Measurements from ENCODE around the gene DNAH11.
A peak's percentile ranks its signal among the peaks of the same experiment; 100 is the strongest.
"Not testable (repeated sequence)": the region's sequence is repeated elsewhere in the genome, so short reads cannot be mapped to it uniquely, and the experiment has no call there.

DNAH11 gene

DNA sequence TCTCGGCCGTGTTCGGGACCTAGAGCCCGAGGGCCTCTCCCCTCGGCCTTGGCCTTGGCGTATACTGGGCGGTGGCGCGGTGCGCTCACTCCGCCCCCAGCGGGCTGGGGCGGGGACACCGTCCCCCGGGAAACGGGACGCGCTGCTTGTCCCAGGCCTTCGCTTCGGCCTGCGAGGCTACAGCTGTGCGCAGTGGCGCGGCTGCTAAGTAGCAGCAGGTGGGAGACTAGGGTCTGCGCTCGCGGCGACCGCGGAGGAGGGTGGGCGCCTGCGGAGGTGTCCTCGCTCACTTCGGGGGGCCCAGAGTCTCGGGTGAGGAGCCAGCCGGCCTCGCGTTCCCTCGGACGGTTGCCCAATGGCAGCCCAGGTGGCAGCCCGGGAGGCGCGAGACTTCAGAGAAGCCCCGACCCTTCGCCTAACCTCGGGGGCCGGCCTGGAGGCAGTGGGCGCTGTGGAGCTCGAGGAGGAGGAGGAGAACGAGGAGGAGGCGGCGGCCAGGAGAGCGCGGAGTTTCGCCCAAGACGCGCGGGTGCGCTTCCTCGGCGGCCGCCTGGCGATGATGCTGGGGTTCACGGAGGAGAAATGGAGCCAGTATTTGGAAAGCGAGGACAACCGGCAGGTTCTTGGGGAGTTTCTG is at the start of gene DNAH11:
TSS of gene DNAH11 (plus strand) at position 149 of the 637 bp plus-strand sequence. CDS start at position 356, 207 bp downstream.
- DNase-seq (ENCODE audit: low spot score) = no peak

DNA sequence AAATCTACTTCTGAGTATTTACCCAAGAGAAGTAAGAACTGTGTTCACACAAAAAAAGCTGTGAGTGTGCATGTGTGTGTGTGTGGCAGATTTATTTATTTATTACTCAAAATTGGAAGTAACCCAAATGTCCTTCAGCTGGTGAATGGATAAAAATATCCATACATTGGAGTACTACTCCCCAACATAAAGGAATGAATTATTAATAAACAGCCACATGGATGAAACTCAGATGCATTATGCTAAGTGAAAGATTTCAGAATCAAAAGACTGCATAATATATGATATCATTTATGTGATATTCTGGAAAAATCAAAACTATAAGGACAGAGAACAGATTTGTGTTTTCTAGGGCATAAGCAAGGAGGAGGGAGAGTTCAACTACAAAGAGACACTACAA is 47.1 kb upstream of the DNAH11 start:
- no peak for DNase-seq (ENCODE audit: low spot score)

- no peak for DNase-seq (ENCODE audit: low spot score)
Measured at GRCh38 chr7:21497072-21497471, 45.8 kb upstream of the DNAH11 start.

GRCh38 chr7:21500117-21500832 is 42.6 kb upstream of the DNAH11 start:
- DNase-seq (ENCODE audit: low spot score) = no peak

- DNase-seq (ENCODE audit: low spot score) = no peak
Measured at GRCh38 chr7:21504021-21504420, 38.8 kb upstream of the DNAH11 start.

- peak; percentile 41 for DNase-seq (ENCODE audit: low spot score)
Measured at GRCh38 chr7:21507627-21508343, 35.1 kb upstream of the DNAH11 start.

GRCh38 chr7:21508538-21508937 is 34.3 kb upstream of the DNAH11 start:
- DNase-seq (ENCODE audit: low spot score) = no peak

GRCh38 chr7:21514062-21514461 is 28.8 kb upstream of the DNAH11 start:
- no peak for DNase-seq (ENCODE audit: low spot score)

DNA sequence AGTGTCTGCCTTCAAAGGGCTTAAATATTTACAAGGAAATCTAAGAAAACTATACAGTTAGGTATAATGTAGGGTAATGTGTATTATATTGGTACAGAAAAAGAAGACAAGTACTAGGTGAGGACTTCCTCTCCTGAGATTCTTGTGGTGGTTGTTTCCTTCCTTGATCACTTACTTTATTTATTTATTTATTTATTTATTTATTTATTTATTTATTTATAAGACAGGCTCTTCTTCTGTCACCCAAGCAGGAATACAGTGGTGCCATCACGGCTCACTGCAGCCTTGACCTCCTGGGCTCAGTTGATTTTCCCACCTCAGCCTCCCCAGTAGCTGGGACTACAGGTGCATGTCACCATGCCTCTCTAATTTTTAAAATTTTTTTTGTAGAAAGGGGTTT is 18.2 kb upstream of the DNAH11 start:
- DNase-seq (ENCODE audit: low spot score) = no peak

GRCh38 chr7:21526007-21526406 is 16.8 kb upstream of the DNAH11 start:
- DNase-seq (ENCODE audit: low spot score) = peak; percentile 34

DNA sequence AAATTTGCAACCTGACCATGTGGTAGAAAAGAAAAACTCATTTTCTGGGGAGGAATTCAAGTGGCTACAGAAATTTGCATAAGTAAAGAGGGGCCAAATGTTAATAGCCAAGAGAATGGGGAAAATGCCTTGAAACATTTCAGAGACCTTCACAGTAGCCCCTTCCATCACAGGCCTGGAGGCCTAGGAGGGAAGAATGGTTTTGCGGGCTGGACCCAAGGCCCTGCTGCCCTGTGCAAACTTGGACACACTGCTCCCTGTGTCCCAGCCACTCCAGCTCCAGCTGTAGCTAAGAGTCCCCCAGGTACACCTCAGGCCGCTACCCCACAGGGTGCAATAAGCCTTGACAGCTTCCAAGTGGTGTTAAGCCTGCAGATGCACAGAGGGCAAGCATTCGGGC is 16.4 kb upstream of the DNAH11 start:
- no peak for DNase-seq (ENCODE audit: low spot score)

GRCh38 chr7:21532485-21532884 is 10.4 kb upstream of the DNAH11 start:
- not testable (repeated sequence) for DNase-seq (ENCODE audit: low spot score)

- not testable (repeated sequence) for DNase-seq (ENCODE audit: low spot score)
Measured at GRCh38 chr7:21533646-21534045, 9.2 kb upstream of the DNAH11 start.

DNA sequence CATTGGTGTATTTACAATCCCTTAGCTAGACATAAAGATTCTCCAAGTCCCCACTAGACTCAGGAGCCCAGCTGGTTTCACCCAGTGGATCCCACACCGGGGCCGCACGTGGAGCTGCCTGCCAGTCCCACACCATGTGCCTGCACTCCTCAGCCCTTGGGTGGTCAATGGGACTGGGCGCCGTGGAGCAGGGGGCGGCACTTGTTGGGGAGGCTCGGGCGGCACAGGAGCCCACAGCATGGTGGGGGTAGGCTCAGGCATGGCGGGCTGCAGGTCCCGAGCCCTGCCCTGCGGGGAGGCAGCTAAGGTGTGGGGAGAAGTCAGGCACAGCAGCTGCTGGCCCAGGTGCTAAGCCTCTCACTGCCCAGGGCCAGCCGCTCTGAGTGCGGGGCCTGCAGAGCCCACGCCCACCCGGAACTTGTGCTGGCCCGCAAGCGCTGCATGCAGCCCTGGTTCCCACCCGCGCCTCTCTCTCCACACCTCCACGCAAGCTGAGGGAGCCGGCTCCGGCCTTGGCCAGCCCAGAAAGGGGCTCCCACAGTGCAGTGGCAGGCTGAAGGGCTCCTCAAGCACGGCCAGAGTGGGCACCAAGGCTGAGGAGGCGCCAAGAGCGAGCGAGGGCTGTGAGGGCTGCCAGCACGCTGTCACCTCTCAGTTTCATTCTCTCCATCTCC is 6.3 kb upstream of the DNAH11 start:
- not testable (repeated sequence) for DNase-seq (ENCODE audit: low spot score)

DNA sequence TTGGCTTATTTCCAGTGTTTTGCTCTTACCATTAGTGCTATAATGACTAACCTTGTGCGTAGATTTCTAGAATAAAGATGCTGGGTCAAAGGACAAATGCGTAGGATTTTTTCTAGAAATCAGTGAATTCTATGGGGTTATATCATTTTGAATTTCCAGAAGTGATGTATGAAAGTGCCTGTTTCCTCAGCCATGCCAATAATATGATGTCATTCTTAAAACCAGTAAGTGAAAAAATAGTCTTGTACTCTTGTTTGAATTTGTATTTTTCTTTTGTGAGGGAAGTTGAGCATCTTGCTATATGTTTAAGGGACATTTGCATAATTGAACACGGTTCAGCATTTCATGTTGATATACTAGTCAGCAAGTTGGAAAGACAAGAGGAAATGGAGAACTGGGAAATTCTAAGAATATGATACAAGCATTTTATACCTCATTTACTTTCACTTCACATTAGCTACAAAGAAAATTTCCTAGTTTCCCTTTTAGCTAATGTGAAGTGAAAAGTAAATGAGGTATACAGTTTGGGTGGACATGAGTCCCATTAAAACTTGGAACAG is 3.8 kb upstream of the DNAH11 start:
- DNase-seq (ENCODE audit: low spot score) = no peak

GRCh38 chr7:21543528-21544302 is 876 bp downstream of the DNAH11 start:
- DNase-seq (ENCODE audit: low spot score) = no peak

DNA sequence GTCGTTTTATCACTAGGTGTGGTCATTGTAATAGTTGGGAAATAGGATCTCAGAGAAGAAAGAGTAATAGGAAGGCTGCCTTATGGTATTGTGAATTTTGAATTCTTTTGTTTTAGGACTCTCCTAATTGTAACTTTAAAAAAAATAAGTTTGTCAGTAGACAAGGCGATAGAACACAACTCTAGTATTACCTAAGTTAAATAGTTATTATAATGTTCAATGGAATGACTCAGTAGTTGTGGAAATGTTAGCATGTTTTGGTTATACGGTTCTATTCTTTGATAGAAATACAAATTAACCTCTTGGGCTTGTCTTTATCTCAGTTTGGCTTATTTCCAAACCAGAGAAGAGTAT is 1.4 kb downstream of the DNAH11 start:
- DNase-seq (ENCODE audit: low spot score) = no peak

DNA sequence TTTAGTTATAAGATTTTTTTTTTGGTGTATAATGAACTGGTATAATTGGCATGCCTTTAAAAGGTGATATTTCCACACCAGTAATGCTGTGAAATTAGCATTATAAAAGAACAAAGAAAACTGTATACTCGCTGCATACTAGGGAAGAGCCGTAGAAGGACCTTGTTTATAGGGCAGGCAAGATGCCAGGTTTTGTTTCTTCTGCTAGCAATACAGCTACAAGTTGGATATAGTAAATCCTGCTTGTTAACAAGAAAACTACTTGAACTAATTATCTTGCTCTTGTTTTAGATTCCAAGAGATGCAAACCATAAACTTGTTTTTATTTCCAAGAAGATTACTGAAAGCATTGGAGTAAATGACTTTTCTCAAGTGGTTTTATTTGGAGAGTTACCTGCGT is 1.9 kb downstream of the DNAH11 start:
- no peak for DNase-seq (ENCODE audit: low spot score)

DNA sequence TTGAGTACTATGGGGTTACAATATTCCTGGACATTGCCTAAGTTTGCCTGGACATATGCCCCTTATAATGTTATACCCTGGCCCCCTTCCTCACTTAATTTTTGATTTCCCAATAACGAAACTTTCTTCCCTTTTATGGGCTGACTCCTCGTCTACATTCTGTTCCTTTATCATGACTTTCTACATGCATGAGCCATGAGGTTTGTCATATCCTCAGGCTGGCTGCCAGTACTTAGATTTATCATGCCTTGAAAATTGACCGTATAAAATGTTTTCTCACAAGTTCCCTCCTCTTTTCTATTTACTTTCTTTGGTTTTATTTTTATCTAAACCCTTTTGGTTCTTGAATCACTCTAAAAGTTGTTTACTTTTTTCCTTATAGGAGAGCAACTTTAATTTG is 4.7 kb downstream of the DNAH11 start:
- DNase-seq (ENCODE audit: low spot score) = no peak

DNA sequence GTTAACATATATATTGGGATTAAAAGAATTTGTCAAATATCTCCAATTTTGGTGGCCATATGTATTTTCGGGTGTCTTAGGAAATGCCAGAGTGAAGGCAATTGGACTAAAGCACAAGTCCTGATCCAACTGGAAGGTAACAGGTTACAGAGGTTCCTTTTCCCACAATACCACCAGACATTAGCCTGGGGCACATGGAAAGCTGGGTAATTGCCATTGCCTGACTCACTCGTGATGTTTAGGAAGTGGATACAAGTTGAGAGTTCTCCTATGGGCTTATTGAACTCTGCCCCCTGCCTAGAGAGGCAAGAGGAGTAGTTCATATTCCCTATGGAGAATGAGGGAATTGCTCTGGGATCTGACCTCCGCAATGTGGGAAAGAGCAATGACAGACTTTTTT is 5.7 kb downstream of the DNAH11 start:
- DNase-seq (ENCODE audit: low spot score) = no peak

- DNase-seq (ENCODE audit: low spot score) = no peak
Measured at GRCh38 chr7:21550076-21550475, 7.2 kb downstream of the DNAH11 start.
